IPS-18c (cell line): ENCODE data around the gene L1CAM.

Source experiments
- H3K4me3 ChIP-seq: 2 replicates; pipeline ENCODE4 v1.7.0; 2013; ENCODE audit warnings: low read depth, mild to moderate bottlenecking, low read length, moderate library complexity; ENCODE audit not compliant: insufficient read depth
- H3K9me3 ChIP-seq: one replicate; pipeline ENCODE4 v1.6.1; 2013; ENCODE audit warnings: mild to moderate bottlenecking, low read length, moderate library complexity; ENCODE audit not compliant: control insufficient read depth, insufficient read depth

L1CAM gene

DNA sequence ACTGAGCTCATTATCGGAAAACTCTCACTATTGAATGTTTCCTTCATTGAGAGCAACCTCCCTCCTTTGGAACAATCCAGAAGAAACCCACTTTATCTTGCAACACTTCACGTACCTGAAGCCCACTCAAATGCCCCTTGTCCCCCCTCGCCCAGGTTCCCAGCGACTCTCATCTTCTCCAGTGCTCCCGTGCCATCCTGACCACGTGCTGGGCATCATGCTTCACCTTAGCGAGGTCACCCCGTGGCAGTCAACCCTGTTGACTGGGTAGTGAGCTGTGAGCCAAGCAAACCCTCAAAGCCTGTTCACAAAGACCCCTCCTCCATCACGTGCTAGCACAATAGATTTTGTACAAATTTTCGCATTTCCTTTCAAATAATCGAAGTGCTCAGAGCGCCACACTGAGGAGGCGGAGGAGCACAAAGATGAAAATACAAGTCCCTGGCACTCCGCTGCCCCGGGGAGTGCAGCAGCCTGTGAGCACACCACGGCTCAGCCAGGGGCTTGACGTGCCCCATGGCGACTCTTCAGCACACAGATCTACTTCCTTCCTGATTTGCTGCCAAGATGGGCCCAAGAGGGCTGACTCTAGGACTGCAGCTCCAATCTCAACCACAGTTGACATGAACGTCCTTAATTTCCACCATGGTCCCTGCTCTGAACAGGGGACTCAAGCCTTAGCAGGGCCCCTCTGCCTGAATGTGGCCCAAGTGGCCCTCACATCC lies 71.2 kb downstream of the L1CAM start:
- Histone ChIP-seq H3K4me3 (no peak overlapping the region), H3K9me3 (peaks cover 2% of the 10 kb centered on the region)

- Histone ChIP-seq H3K4me3 (no peak overlapping the region), H3K9me3 (peaks cover 2% of the 10 kb centered on the region)
Observed at GRCh38 chrX:153813161-153813560, 72.8 kb downstream of the L1CAM start.

DNA sequence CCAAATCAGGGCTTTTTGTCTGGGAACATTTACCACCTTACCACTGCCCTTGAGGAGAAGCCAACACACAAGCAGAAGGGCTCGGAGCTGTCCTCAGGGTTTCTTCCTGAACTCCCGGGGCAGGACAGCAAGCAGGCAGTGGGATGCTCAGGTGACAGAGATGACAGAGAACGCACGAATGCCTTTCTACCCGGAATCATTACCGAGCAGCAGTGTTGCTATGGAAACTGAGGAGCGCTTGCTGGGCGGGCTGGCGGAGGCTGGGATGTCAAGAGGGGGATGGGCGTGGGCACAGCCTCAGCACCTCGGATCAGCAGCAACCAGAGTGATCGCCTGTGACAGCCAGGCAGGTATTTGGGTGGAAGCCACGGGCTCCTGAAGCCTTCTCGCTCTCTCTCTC lies 73.8 kb downstream of the L1CAM start:
- Histone ChIP-seq H3K9me3 (peaks cover 5% of the 10 kb centered on the region), H3K4me3 (no peak overlapping the region)
